K562 (cell line): ENCODE data around the gene ATP2A1. TPM values are rescaled to one million over a fixed set of nuclear protein-coding genes. Genes with fewer than 3 reads are reported as not detected.

Experiments
- ARID3B ChIP-seq: fragments of 250-450 bp; sonication (Bioruptor Pico); IDR thresholded peaks from 2 replicates; pipeline ENCODE4 v1.4.0; 2020; ENCODE audit warnings: borderline replicate concordance
- DPF2 ChIP-seq: fragments of 450-650 bp; IDR thresholded peaks from 2 replicates; pipeline ENCODE4 v1.6.1; 2016
- HMG20B ChIP-seq: fragments of 250-450 bp; sonication (Bioruptor Pico); IDR thresholded peaks from 2 replicates; pipeline ENCODE4 v1.5.0; 2021; ENCODE audit warnings: mild to moderate bottlenecking
- HOXB6 ChIP-seq: fragments of 250-450 bp; sonication (Bioruptor Pico); IDR thresholded peaks from 2 replicates; pipeline ENCODE4 v1.5.1; 2022; ENCODE audit warnings: mild to moderate bottlenecking, borderline replicate concordance
- JUN ChIP-seq, 2 experiments: sonication (generic) in 1 of 2; formaldehyde crosslinking in 1 of 2; IDR thresholded peaks; 2 replicates each; pipeline versions ENCODE4 v1.6.1 to v1.8.0; 2012 to 2022; ENCODE audit warnings: borderline replicate concordance in 2 of 2, mild to moderate bottlenecking in 2 of 2, improper control_type of control experiment in 1 of 2, low read depth in 1 of 2, low read length in 1 of 2, missing genetic modification reagents in 1 of 2
- MXD1 ChIP-seq: fragments of 250-450 bp; sonication (Bioruptor Pico); IDR thresholded peaks from 2 replicates; pipeline ENCODE4 v1.8.0; 2021; ENCODE audit warnings: borderline replicate concordance, mild to moderate bottlenecking, moderate library complexity; ENCODE audit not compliant: poor library complexity, severe bottlenecking
- REST ChIP-seq, 2 experiments: fragments of 450-650 bp; formaldehyde crosslinking in 1 of 2; IDR thresholded peaks; 2 replicates each; pipeline versions ENCODE4 v1.4.0 to v1.6.1; 2014 to 2020; ENCODE audit warnings: mild to moderate bottlenecking in 2 of 2, borderline replicate concordance in 1 of 2, low read depth in 1 of 2
- SLC30A9 ChIP-seq: fragments of 250-450 bp; sonication (Bioruptor Pico); IDR thresholded peaks from 2 replicates; pipeline ENCODE4 v1.8.0; 2022; ENCODE audit warnings: mild to moderate bottlenecking, moderate library complexity
- TEAD1 ChIP-seq, 2 experiments: fragments of 450-650 bp in 1 of 2; sonication (generic) in 1 of 2; formaldehyde crosslinking; IDR thresholded peaks; 2 replicates each; pipeline versions ENCODE4 v1.4.0 to v1.8.0; 2020 to 2022; ENCODE audit warnings: mild to moderate bottlenecking in 2 of 2, missing genetic modification reagents in 1 of 2
- TEAD2 ChIP-seq: fragments of 450-650 bp; IDR thresholded peaks from 2 replicates; pipeline ENCODE4 v1.6.1; 2016; ENCODE audit warnings: missing genetic modification characterization, control low read depth, missing compliant biosample characterization
- U2AF1 ChIP-seq: fragments of 200-400 bp; formaldehyde crosslinking; optimal IDR thresholded peaks from 2 replicates; pipeline ENCODE3; 2017; ENCODE audit warnings: mild to moderate bottlenecking, low read depth, low read length, moderate library complexity
- WHSC1 ChIP-seq: IDR thresholded peaks from one replicate; pipeline ENCODE4 v1.6.1; 2012; ENCODE audit warnings: low read length, control low read depth, inconsistent platforms
- XRCC4 ChIP-seq: IDR thresholded peaks from one replicate; pipeline ENCODE4 v1.6.1; 2011; ENCODE audit not compliant: insufficient read depth, insufficient read length; ENCODE audit errors: extremely low read depth
- ZEB2 ChIP-seq: fragments of 450-650 bp; IDR thresholded peaks from 2 replicates; pipeline ENCODE4 v1.6.1; 2016
- ZNF232 ChIP-seq: sonication (generic); formaldehyde crosslinking; IDR thresholded peaks from 2 replicates; pipeline ENCODE4 v1.8.0; 2022; ENCODE audit warnings: mild to moderate bottlenecking, missing genetic modification reagents
- ZNF3 ChIP-seq: fragments of 250-450 bp; sonication (Bioruptor Pico); IDR thresholded peaks from 2 replicates; pipeline ENCODE4 v1.5.0; 2021; ENCODE audit warnings: mild to moderate bottlenecking, moderate library complexity
- ZNF436 ChIP-seq: fragments of 250-450, 450-650 bp; sonication (Bioruptor Pico); formaldehyde crosslinking; IDR thresholded peaks from 2 replicates; pipeline ENCODE4 v1.7.0; 2020; ENCODE audit warnings: mild to moderate bottlenecking
- ZNF696 ChIP-seq: fragments of 250-450 bp; sonication (Bioruptor Pico); conservative IDR thresholded peaks from 2 replicates; pipeline ENCODE4 v1.4.0; 2020; ENCODE audit warnings: mild to moderate bottlenecking, moderate library complexity
- polyA plus RNA-seq, 8 experiments: library from polyadenylated mRNA; depleted of rRNA in 4 of 8; stranded (reverse) in 5 of 8; unstranded in 3 of 8; fragments of >200 nt; fragmentation: Nextera tagmentation in 2 of 8; fragmentation: Illumina TruSeq in 1 of 8; extraction: Ambion mirVana in 2 of 8; extraction: Trizol in 1 of 8; gene quantifications; 2 replicates each; pipeline versions ENCODE4 v1.2.1 to v1.2.3, GENCODE V29; 2011 to 2014; ENCODE audit warnings: inconsistent platforms in 1 of 8, missing spikeins in 1 of 8
- total RNA-seq, 7 experiments: library from RNA; depleted of rRNA in 6 of 7; stranded (reverse); fragments of >200 nt in 6 of 7; fragmentation: Illumina TruSeq in 2 of 7; extraction: Trizol in 2 of 7; gene quantifications; 2 replicates each; pipeline versions ENCODE4 v1.2.1 to v1.2.3, GENCODE V29; 2011 to 2021; ENCODE audit warnings: low replicate concordance in 1 of 7

The ATP2A1 gene
- total and polyA plus RNA-seq, 9 of the 15 experiments (the other 6 are each of a cell fraction or from before 2014, with no cell fraction given), result 0.25 to 2.6 (median 0.65) TPM

GRCh38 chr16:28935346-28935745 lies 57.1 kb downstream of the ATP2A1 start (continued):
- TF ChIP-seq MXD1 (CRISPR knock-in tag) (no peak), U2AF1 (no peak), HMG20B (CRISPR knock-in tag) (no peak), WHSC1 (no peak), ZNF3 (no peak), ZNF696 (CRISPR knock-in tag) (no peak), XRCC4 (no peak), DPF2 (no peak; the same call in 1 of the 2 replicates), ARID3B (CRISPR knock-in tag) (no peak), ZNF436 (no peak), TEAD1 (CRISPR knock-in tag; IDR thresholded peaks at IDR 0.05) (no peak), ZEB2 (no peak), JUN (IDR thresholded peaks at IDR 0.05; ENCODE audit: borderline replicate concordance, low read depth, low read length) (peak; percentile 61; the same call in 1 of the 2 replicates), JUN (CRISPR knock-in tag; IDR thresholded peaks at IDR 0.05; ENCODE audit: borderline replicate concordance) (no peak), REST (IDR thresholded peaks at IDR 0.05; ENCODE audit: borderline replicate concordance) (peak; percentile 67), REST (CRISPR knock-in tag; IDR thresholded peaks at IDR 0.05; ENCODE audit: low read depth) (no peak), HOXB6 (no peak), TEAD2 (no peak), SLC30A9 (no peak), ZNF232 (no peak)
